HepG2 (cell line): ENCODE results near the gene GATA5. TPM values are rescaled to one million over a fixed set of nuclear protein-coding genes. Genes with fewer than 3 reads are reported as not detected.

ENCODE experiments used
- ATAC-seq: fragments of 200-7000 bp; cut with Tn5 transposase; 3 replicates; pipeline ENCODE4 v1.9.1; 2020; ENCODE audit warnings: mild to moderate bottlenecking, moderate library complexity
- BruUV-seq: library from RNA; stranded (reverse); fragments of 400-500 nt; replicated peaks from 2 replicates; lab custom pipeline; 2021; lab: Mats Ljungman, UMichigan
- CTCF ChIA-PET: fragments of 300-600 bp; formaldehyde crosslinking; extraction: SDS; loops from one replicate; lab custom pipeline; 2021; ENCODE audit warnings: low total read pairs, inconsistent platforms, low intra/inter-chr PET ratio; lab: Yijun Ruan, JAX
- POLR2A ChIA-PET: fragments of 350-600 bp; sonication (Branson Sonifier 250); formaldehyde crosslinking; loops from one replicate; lab custom pipeline; 2020; ENCODE audit warnings: antibody characterized with exemption, inconsistent platforms; lab: Yijun Ruan, JAX
- DNase-seq: peaks from one replicate; pipeline ENCODE4 v3.0.0-alpha.2; 2015; ENCODE audit warnings: low spot score
- FAIRE-seq: peaks from 3 replicates; lab custom pipeline; 2011; peaks lifted over from hg19 to GRCh38; lab: Jason Lieb, UNC
- H2AFZ ChIP-seq: one replicate; pipeline ENCODE4 v1.6.1; 2011; ENCODE audit warnings: low read length, inconsistent platforms
- H3K27ac ChIP-seq: fragments of 300-600 bp; 3 replicates; pipeline ENCODE4 v1.8.0; 2011; ENCODE audit warnings: mixed run types, mild to moderate bottlenecking, mixed read lengths, low read length, inconsistent platforms; ENCODE audit not compliant: insufficient read depth; ENCODE audit errors: extremely low read length
- H3K27me3 ChIP-seq, 2 experiments: fragments of 200-600 bp in 1 of 2; 2 replicates in 1 of 2; 3 replicates in 1 of 2; pipeline versions ENCODE4 v1.6.0 to v1.8.0; 2011; ENCODE audit warnings: low read length in 2 of 2, mild to moderate bottlenecking in 2 of 2, moderate library complexity in 2 of 2, inconsistent platforms in 1 of 2; ENCODE audit not compliant: insufficient read depth in 2 of 2, control insufficient read depth in 1 of 2
- H3K36me3 ChIP-seq, 2 experiments: fragments of 200-600 bp in 1 of 2; replicated peaks in 1 of 2; 2 replicates in 1 of 2; 3 replicates in 1 of 2; pipeline versions ENCODE4 v1.5.1 to v1.8.0; 2011; ENCODE audit warnings: low read length in 2 of 2, inconsistent platforms in 1 of 2; ENCODE audit not compliant: insufficient read depth in 2 of 2, control insufficient read depth in 1 of 2
- H3K4me1 ChIP-seq: 2 replicates; pipeline ENCODE4 v1.5.1; 2012; ENCODE audit warnings: low read length, inconsistent platforms; ENCODE audit not compliant: insufficient read depth
- H3K4me2 ChIP-seq: 2 replicates; pipeline ENCODE4 v1.6.0; 2011; ENCODE audit warnings: low read depth, low read length, inconsistent platforms
- H3K4me3 ChIP-seq, 3 experiments: fragments of 200-600 bp in 1 of 3; sonication (generic), shearing (Covaris generic) in 1 of 3; replicated peaks in 1 of 3; 2 replicates each; pipeline ENCODE4 v1.5.1; 2011 to 2016; ENCODE audit warnings: low read length in 3 of 3, inconsistent platforms in 2 of 3, low read depth in 2 of 3, mild to moderate bottlenecking in 2 of 3, control low read depth in 1 of 3, mixed read lengths in 1 of 3; ENCODE audit not compliant: insufficient read depth in 1 of 3
- H3K79me2 ChIP-seq: one replicate; pipeline ENCODE4 v1.6.1; 2011; ENCODE audit warnings: low read length, inconsistent platforms; ENCODE audit not compliant: insufficient read depth
- H3K9ac ChIP-seq: 2 replicates; pipeline ENCODE4 v1.6.0; 2011; ENCODE audit warnings: mild to moderate bottlenecking, low read depth, low read length, inconsistent platforms; ENCODE audit not compliant: insufficient read depth
- H3K9me3 ChIP-seq: 2 replicates; pipeline ENCODE4 v1.5.1; 2012; ENCODE audit warnings: mild to moderate bottlenecking, low read length
- H4K20me1 ChIP-seq: 2 replicates; pipeline ENCODE4 v1.6.0; 2011; ENCODE audit warnings: inconsistent platforms, mild to moderate bottlenecking, low read length, moderate library complexity; ENCODE audit not compliant: insufficient read depth
- AHR ChIP-seq: IDR thresholded peaks from 2 replicates; pipeline ENCODE4 v1.6.1; 2018; ENCODE audit warnings: missing genetic modification reagents, missing compliant biosample characterization
- CHD2 ChIP-seq: IDR thresholded peaks from 2 replicates; pipeline ENCODE4 v1.6.1; 2011; ENCODE audit warnings: low read depth, low read length, improper control_type of control experiment
- SRF ChIP-seq: IDR thresholded peaks from 2 replicates; pipeline ENCODE4 v1.6.1; 2011; ENCODE audit warnings: mild to moderate bottlenecking, low read depth, low read length, moderate library complexity
- ZNF296 ChIP-seq: sonication (generic); formaldehyde crosslinking; conservative IDR thresholded peaks from 2 replicates; pipeline ENCODE4 v1.5.0; 2020; ENCODE audit warnings: mild to moderate bottlenecking, missing genetic modification reagents
- ZNF674 ChIP-seq: sonication (generic); formaldehyde crosslinking; IDR thresholded peaks from 2 replicates; pipeline ENCODE4 v1.5.0; 2020; ENCODE audit warnings: low read depth, mild to moderate bottlenecking, missing genetic modification reagents
- ZNF790 ChIP-seq: sonication (generic); formaldehyde crosslinking; IDR thresholded peaks from 2 replicates; pipeline ENCODE4 v1.8.0; 2022; ENCODE audit warnings: missing genetic modification reagents, mild to moderate bottlenecking, borderline replicate concordance
- WGBS: methylation state at CpG from one replicate; pipeline ENCODE4 v1.1.6; 2017; ENCODE audit warnings: low lambda C conversion rate; 5-methylcytosine and 5-hydroxymethylcytosine counted together
- in situ Hi-C: cut with HindIII; loops from 2 replicates; pipeline ENCODE4 v1.10.0; 2017; ENCODE audit warnings: low pct_unique_long_range_greater_than_20kb; ENCODE audit not compliant: extremely low pct_ligation_motif_present
- intact Hi-C: fragments of 100-400 bp; cut with micrococcal nuclease; formaldehyde crosslinking; loops from one replicate; pipeline ENCODE4 v1.10.0; 2022; ENCODE audit not compliant: unreplicated experiment
- polyA plus RNA-seq, 8 experiments: library from polyadenylated mRNA; depleted of rRNA in 3 of 8; stranded (reverse) in 7 of 8; unstranded in 1 of 8; fragments of >200 nt; fragmentation: Illumina TruSeq in 4 of 8; extraction: Trizol in 4 of 8; gene quantifications; 2 replicates each; pipeline versions ENCODE4 v1.2.1 to v1.2.3, GENCODE V29; 2011 to 2016; ENCODE audit warnings: low read depth in 4 of 8, missing spikeins in 1 of 8, mixed read lengths in 1 of 8; ENCODE audit not compliant: insufficient read depth in 1 of 8
- total RNA-seq, 5 experiments: library from RNA; depleted of rRNA; stranded (reverse); fragments of >200 nt; fragmentation: Illumina TruSeq; extraction: Trizol; gene quantifications; 2 replicates each; pipeline ENCODE4 v1.2.3, GENCODE V29; 2016; ENCODE audit warnings: low read depth in 1 of 5
- TF ChIP-seq, protein P1 (sequence below): sonication (generic); formaldehyde crosslinking; IDR thresholded peaks from 2 replicates; pipeline ENCODE4 v1.5.1; 2020; ENCODE audit warnings: missing genetic modification reagents, mild to moderate bottlenecking, borderline replicate concordance

Gene GATA5
- total and polyA plus RNA-seq, 2 of the 13 experiments (the other 11 are each of a cell fraction or from before 2014, with no cell fraction given): 0.12 to 0.20 TPM

DNA sequence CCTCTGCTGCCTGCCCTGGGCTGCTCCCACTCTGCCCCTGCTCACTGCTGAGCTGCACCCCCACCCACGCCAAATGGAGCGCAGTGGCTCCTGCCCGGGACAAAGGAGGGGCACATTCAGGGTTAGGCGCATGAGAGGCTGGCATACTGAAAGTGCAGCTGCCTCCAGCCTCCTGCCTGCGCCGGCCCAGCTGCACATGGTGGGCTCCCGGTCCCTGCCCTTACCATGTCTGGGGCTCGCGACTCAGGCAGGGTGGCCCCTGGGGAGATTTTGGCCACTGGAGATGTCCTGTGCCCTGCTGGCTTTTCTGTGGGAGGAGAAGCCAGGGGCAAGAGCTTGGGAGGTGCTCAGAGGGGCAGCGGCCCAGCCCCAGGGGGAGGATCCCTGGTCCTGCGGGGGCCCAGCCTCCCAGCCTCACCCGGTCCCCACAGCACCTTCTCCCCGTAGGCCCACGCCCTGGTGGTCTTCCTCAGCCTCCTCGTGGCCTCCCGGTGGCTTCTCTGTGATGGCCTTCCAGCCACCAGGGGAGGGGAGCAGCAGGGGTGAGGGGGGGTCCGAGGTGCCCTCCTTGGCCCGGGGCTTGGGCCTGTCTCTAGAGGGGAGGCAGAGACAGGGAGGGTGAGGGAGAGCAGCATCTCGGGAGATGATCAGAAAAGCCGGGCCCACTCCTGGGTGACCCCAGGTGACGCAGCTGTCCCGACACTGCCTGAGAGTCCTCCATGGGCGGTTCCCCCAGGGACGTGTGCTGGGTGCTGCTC is 60.3 kb downstream of the GATA5 start:
- in situ Hi-C loops (no loop called here), intact Hi-C loops (no loop called here)
- Histone ChIP-seq H3K27me3 (peaks cover 19 to 61% of the 10 kb centered on the region in 2 experiments; a peak in 4 of 5 replicates), H3K79me2 (no peaks in the 10 kb centered on the region), H3K4me3 (no peak overlapping the region), H3K9me3 (no peaks in the 10 kb centered on the region), H3K4me1 (peaks cover 32% of the 10 kb centered on the region), H3K4me2 (no peak overlapping the region), H3K27ac (no peak overlapping the region), H4K20me1 (no peaks in the 10 kb centered on the region), H3K9ac (no peak overlapping the region), H2AFZ (no peak overlapping the region), H3K36me3 (no peaks in the 10 kb centered on the region)
- CTCF ChIA-PET: no interaction called here
- POLR2A ChIA-PET: no interaction called here
- ATAC-seq (no peak), FAIRE-seq (no peak), DNase-seq (no peak)
- WGBS: 53% methylated on average over 23 of the region's 24 CpGs
- BruUV-seq: no TSS peak
- TF ChIP-seq ZNF674 (CRISPR knock-in tag) (no peak), AHR (CRISPR knock-in tag) (no peak), CHD2 (no peak), ZNF790 (CRISPR knock-in tag) (no peak), ZNF296 (CRISPR knock-in tag) (no peak), SRF (no peak)
- TF ChIP-seq, protein P1, sequence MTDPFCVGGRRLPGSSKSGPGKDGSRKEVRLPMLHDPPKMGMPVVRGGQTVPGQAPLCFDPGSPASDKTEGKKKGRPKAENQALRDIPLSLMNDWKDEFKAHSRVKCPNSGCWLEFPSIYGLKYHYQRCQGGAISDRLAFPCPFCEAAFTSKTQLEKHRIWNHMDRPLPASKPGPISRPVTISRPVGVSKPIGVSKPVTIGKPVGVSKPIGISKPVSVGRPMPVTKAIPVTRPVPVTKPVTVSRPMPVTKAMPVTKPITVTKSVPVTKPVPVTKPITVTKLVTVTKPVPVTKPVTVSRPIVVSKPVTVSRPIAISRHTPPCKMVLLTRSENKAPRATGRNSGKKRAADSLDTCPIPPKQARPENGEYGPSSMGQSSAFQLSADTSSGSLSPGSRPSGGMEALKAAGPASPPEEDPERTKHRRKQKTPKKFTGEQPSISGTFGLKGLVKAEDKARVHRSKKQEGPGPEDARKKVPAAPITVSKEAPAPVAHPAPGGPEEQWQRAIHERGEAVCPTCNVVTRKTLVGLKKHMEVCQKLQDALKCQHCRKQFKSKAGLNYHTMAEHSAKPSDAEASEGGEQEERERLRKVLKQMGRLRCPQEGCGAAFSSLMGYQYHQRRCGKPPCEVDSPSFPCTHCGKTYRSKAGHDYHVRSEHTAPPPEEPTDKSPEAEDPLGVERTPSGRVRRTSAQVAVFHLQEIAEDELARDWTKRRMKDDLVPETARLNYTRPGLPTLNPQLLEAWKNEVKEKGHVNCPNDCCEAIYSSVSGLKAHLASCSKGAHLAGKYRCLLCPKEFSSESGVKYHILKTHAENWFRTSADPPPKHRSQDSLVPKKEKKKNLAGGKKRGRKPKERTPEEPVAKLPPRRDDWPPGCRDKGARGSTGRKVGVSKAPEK: no peak
